ENCODE results near the gene DENND6A.
A peak's percentile ranks its signal among the peaks of the same experiment; 100 is the strongest.

DNA sequence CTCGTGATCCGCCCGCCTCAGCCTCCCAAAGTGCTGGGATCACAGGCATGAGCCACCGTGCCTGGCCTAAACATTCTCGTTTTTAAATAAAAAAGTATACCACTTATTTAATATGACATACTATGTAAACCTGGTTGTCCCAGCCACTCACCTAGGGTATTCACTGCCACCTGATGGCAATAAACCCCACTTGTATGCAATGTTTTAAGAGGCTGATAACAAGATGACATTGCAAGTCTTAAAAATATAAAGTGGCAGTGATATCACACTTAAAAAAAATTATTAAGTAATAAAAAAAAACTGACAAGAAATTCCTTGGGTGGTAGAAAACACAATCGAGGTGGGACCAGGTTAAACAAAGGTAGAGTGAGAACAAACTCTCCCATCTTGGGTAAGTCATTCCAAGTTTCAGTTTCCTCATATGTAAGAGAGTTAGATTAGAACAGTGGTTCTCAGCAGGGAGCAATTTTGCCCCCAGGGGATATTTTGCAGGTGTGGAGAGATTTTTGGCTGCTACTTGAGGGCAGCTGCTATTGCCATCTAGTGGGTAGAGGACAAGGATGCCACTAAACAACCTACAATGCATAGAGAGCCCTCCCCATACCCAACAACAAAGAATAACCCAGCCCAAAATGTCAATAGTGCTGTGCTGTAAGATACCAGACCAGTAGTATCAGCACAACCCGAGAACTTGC lies 110.3 kb downstream of the DENND6A start:
- no peak for TF ChIP-seq TEAD4 (IDR thresholded peaks at IDR 0.05)
- TF ChIP-seq YY1 (IDR thresholded peaks at IDR 0.05; ENCODE audit: low read depth) = no peak
- TF ChIP-seq RAD21 (IDR thresholded peaks at IDR 0.05; ENCODE audit: low read depth) = peak; percentile 22; the same call in 1 of the 2 replicates
- TF ChIP-seq CEBPB (IDR thresholded peaks at IDR 0.05) = no peak
- no peak for TF ChIP-seq MAX (IDR thresholded peaks at IDR 0.05)
- no peak for TF ChIP-seq TAF1 (IDR thresholded peaks at IDR 0.05; ENCODE audit: low read depth)
- no peak for TF ChIP-seq EP300 (IDR thresholded peaks at IDR 0.05; ENCODE audit: borderline replicate concordance)

All from Ishikawa (cell line).